HUES64 (cell line): ENCODE data around the gene HOXA7.

ENCODE experiments used
- H3K27ac ChIP-seq: 2 replicates; pipeline ENCODE4 v1.7.0; 2013; ENCODE audit warnings: low read depth, low read length, inconsistent platforms
- H3K27me3 ChIP-seq: 2 replicates; pipeline ENCODE4 v1.6.1; 2013; ENCODE audit warnings: mild to moderate bottlenecking, low read length; ENCODE audit not compliant: insufficient read depth
- H3K36me3 ChIP-seq: 2 replicates; pipeline ENCODE4 v1.6.1; 2013; ENCODE audit warnings: mild to moderate bottlenecking, low read length; ENCODE audit not compliant: insufficient read depth
- H3K4me1 ChIP-seq: 2 replicates; pipeline ENCODE4 v1.6.1; 2013; ENCODE audit warnings: mild to moderate bottlenecking, low read length, moderate library complexity; ENCODE audit not compliant: insufficient read depth
- H3K4me3 ChIP-seq: 2 replicates; pipeline ENCODE4 v1.5.1; 2013; ENCODE audit warnings: mild to moderate bottlenecking, low read length, moderate library complexity
- H3K9ac ChIP-seq: 2 replicates; pipeline ENCODE4 v1.6.1; 2013; ENCODE audit warnings: mild to moderate bottlenecking, low read depth, low read length
- H3K9me3 ChIP-seq: 2 replicates; pipeline ENCODE4 v1.6.1; 2013; ENCODE audit warnings: low read depth, low read length; ENCODE audit not compliant: insufficient read depth
- WGBS: fragments of 150-250, 120-280 bp; methylation state at CpG from one replicate; pipeline ENCODE4 v1.1.7; 2013; ENCODE audit warnings: missing lambda C conversion rate; 5-methylcytosine and 5-hydroxymethylcytosine counted together

Gene HOXA7

DNA sequence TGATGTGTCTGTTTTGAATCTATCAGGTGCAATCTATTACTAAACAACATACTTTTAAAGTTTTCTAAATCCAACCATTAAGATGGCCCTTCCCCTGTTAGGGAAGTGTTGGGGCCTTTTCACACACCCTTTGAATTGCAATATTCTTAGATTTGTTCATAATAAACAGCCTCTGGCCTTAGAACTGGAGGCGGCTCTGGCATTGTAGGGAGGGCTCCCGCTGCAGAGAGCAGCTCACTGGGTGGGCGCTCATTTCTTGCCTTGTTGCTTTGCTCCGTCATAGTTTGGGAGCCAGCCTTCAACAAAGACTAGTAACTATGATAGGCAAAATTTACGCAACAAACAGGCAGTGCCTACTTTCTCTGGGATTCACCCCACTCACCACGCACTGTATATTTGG, 21.9 kb upstream of the HOXA7 start:
- H3K36me3 ChIP-seq: no peaks in the 10 kb centered on the region
- H3K27me3 ChIP-seq: peaks cover 100% of the 10 kb centered on the region
- H3K9ac ChIP-seq: no peak overlapping the region
- WGBS: 20% methylated on average over 5 of the region's 6 CpGs
- no peak overlapping the region for H3K27ac ChIP-seq
- peaks cover 14% of the 10 kb centered on the region for H3K4me1 ChIP-seq
- H3K9me3 ChIP-seq: no peaks in the 10 kb centered on the region; the same call in 1 of the 2 replicates
- no peak overlapping the region for H3K4me3 ChIP-seq

DNA sequence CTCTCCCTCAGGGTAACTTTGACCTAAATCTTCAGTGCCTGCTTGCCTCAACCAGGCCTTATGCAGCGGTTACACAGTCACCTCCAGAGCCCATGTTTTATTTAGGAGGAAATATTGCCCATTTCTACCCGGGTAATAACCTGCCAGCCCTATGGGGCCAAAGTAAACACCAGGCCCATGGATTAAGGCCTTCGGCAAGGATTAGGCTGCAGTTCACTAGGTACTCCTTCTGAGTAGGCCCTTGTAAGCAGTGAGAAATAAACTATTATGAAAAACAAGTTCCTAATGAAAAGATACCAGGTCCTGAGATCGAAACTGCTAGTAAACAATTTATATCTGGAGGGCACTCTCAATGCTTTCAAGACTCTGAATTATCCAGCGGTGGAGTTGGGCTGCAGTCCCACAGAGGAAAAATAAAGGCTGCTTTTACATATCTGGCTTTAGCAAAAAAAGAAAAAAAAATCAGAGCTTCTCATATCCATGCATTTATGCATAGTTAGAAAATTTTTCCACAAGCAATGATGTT, 21.4 kb upstream of the HOXA7 start:
- H3K9me3 ChIP-seq: no peaks in the 10 kb centered on the region; the same call in 1 of the 2 replicates
- H3K9ac ChIP-seq: no peak overlapping the region
- no peak overlapping the region for H3K4me3 ChIP-seq
- no peak overlapping the region for H3K27ac ChIP-seq
- peaks cover 100% of the 10 kb centered on the region for H3K27me3 ChIP-seq
- H3K4me1 ChIP-seq: peaks cover 8% of the 10 kb centered on the region; the same call in 1 of the 2 replicates
- H3K36me3 ChIP-seq: no peaks in the 10 kb centered on the region
- 34% methylated on average over 5 of the region's 5 CpGs for WGBS

DNA sequence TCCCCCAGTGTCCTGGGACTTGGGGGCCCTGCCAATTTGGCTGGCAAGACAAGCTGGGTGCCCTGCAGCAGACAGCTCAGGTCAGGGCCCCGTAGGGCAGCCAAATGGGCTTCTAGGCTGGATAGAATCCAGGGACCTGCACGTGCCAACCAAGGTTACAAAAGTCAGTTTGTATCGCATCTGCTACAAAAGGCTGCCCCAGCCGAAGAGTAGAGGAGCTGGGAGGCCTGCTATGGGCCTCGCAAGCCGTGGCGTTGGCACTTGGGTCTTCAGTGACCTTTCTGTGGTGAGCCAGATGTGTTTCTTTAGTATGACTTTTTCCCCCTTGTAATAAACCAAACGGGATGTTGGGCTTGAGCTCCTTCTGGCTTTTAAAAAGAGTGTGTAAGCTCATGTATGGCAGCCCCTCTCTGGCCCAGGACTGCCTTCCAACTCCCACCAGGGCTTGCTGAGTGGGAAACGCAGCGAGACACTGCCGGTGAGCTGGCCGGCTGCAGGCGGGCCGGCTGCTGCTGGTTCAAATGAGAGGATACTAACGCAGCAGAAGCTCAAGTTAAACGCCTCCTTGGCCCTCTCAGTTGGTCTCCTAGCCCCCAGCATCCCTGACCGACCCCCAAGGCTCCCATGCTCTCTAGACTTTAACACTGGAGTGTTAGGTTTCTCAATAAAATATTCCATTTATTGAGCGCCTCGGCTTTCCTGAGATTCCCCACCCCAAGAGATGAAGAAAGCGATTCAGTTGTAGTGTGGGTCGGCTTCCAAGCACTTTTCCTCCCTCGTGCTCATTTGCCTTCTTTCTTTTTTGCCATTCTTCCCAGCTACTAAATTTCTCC, 20.7 kb upstream of the HOXA7 start:
- no peaks in the 10 kb centered on the region for H3K36me3 ChIP-seq
- peaks cover 100% of the 10 kb centered on the region for H3K27me3 ChIP-seq
- no peak overlapping the region for H3K27ac ChIP-seq
- H3K9me3 ChIP-seq: no peaks in the 10 kb centered on the region; the same call in 1 of the 2 replicates
- 21% methylated on average over 22 of the region's 22 CpGs for WGBS
- peaks cover 7% of the 10 kb centered on the region; the same call in 1 of the 2 replicates for H3K4me1 ChIP-seq
- no peak overlapping the region for H3K9ac ChIP-seq
- no peak overlapping the region for H3K4me3 ChIP-seq

DNA sequence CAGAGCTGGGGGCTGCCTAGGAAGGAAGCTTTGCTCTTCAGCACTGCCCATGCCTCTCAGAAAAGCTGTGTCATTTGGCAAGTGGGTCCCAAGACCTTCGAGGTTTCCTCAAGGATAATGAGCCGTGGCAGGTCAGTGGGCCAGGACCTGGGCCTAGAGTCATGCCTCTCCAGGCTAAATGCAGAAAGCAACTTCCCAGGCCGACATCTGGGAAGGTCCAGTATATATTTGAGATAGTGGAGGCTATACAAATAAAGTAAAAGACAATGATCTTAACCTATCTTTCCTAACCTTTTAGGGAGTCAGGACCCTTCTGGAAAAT, 20.0 kb upstream of the HOXA7 start:
- Histone ChIP-seq H3K4me3 (no peak overlapping the region), H3K27me3 (peaks cover 100% of the 10 kb centered on the region), H3K27ac (no peak overlapping the region), H3K9ac (no peak overlapping the region), H3K4me1 (peaks cover 7% of the 10 kb centered on the region; the same call in 1 of the 2 replicates), H3K9me3 (no peaks in the 10 kb centered on the region; the same call in 1 of the 2 replicates), H3K36me3 (no peaks in the 10 kb centered on the region)
- WGBS: 64% methylated on average over 3 of the region's 3 CpGs

DNA sequence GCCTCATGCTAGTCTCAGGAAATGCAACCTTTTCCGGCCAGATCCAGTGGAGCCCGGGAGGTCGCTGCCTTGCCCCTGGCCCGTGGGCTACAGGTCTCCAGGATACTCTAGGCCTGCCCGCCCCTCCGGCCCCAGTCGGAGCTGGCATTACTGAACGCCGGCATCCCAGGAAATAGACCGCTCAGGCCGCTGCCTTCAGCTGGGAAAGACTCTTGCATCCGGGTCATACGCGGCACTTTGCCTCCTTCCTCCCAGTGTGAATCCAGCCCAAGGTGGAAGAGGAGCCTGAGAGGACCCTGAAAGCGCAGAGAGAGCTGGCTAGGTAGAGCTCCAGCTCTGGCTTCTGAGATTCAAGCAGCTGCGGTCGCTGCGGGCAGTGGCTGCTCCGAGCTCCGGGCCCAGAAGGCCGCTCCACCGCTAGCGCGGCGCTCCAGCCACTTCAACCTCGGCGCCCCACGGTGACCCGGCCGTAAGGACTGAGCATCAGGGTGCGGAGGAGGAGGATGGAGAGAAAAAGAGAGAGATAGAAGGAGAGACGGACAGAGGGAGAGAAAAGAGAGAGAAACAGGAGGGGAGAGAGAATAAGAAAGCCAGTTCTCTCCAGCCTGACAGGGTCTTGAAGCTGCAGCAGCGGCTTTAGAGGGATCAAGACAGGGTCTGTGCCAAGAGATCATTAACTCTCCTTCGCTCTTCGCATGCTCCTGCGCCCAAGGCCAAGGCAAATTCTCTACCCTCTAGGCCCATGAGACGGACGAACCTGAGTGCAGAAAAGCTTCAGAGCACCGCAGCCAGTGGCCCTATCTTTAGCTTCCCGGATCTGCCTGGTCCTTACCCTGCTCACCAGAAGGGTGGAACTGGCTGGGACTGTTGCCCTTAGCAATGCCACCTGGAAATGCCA, 19.4 kb upstream of the HOXA7 start:
- Histone ChIP-seq H3K4me3 (no peak overlapping the region), H3K4me1 (peaks cover 7% of the 10 kb centered on the region; the same call in 1 of the 2 replicates), H3K9ac (no peak overlapping the region), H3K27me3 (peaks cover 100% of the 10 kb centered on the region), H3K36me3 (no peaks in the 10 kb centered on the region), H3K27ac (no peak overlapping the region), H3K9me3 (peaks cover 3% of the 10 kb centered on the region; the same call in 1 of the 2 replicates)
- WGBS: 9% methylated on average over 40 of the region's 40 CpGs

DNA sequence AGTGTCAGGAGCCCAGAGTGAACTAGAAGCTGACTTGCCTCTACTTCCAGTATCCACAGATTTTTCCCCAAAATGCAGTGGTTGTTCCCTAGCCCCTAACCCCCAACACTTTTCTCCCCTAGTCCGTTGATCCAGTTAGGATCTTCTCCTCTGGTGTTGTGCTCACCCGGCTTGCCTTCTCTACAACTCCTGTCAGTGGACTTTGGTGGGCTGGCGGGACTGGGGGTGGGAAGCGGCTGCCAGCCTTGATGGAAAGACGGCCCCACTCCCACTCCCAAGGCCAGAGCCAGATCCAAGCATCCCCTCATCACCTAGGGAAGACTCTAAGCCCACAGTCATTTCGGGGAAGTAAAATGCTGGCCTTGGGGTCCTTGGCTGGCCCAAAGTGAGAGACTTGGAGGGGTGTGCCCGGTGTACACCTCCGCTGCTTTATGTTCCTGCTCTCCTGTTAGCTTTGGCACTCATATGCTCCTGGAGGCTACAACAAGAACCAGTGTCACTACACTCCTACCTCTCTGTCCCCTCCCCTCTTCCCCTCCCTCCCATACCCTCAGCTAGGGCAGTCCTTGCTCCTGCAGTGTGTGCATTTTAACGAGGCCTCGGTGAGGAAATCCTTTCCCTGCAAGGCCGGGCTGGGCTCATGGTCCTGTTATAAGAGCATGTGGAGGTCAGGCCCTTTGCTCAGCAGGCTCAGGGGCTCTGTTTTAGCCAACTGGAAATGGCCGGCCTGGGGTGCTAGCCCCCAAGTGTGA, 18.6 kb upstream of the HOXA7 start:
- WGBS: 20% methylated on average over 12 of the region's 12 CpGs
- H3K9me3 ChIP-seq: peaks cover 3% of the 10 kb centered on the region; the same call in 1 of the 2 replicates
- H3K4me3 ChIP-seq: no peak overlapping the region
- no peak overlapping the region for H3K27ac ChIP-seq
- no peak overlapping the region for H3K9ac ChIP-seq
- peaks cover 7% of the 10 kb centered on the region; the same call in 1 of the 2 replicates for H3K4me1 ChIP-seq
- H3K36me3 ChIP-seq: no peaks in the 10 kb centered on the region
- peaks cover 100% of the 10 kb centered on the region for H3K27me3 ChIP-seq

DNA sequence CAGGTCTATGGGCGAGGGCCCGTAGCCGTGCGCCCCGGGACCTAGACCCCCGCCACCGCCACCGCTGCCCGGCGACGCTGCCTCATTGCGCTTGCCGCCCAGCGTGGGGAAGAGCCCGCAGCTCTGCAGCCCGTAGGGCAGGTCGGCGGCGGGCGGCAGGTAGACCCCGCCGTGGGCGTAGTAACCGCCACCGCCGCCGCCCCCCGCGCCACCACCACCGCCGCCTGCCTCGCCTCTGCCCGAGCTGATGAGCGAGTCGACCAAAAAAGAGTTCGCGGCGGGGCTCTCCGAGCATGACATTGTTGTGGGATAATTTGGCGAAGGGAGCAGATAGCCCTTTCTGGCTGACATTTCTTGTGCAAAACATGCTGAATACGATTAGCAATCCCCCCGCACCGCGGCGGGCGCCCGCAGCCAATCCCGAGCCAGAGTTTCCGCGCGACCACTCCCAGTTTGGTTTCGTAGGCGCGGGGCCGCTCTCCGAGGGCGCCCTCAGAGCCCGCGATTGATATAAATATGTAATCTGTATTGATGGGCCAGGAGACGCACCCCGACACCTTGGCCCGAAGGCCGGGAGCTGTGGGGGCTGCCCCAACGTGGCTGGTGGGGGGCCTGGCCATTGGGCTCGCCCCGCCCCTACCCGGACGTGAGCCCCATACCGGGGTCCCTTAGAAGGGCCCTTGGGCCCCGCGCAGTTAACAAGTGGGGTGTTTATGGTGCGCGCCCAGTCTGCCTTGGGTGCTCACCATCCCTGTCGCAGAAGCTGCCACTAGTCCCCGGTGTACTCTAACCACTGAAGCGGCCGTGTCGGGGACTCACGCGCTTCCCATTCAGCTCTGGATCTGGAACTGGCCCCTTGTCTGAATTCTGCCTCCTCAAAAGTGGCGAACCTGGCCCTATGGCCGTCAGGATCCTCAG, 17.7 kb upstream of the HOXA7 start, which contains the start of gene HOXA10:
Gene HOXA10, minus strand, starts transcription at position 365 of the 918 bp plus-strand sequence. Its CDS starts 14 bp downstream, at position 351.
- Histone ChIP-seq H3K27me3 (peaks cover 100% of the 10 kb centered on the region), H3K9me3 (peaks cover 3% of the 10 kb centered on the region; the same call in 1 of the 2 replicates), H3K9ac (no peak within 1 kb of the TSS), H3K4me1 (peaks cover 3% of the 10 kb centered on the region; the same call in 1 of the 2 replicates), H3K4me3 (no peak within 1 kb of the TSS), H3K36me3 (no peaks in the 10 kb centered on the region), H3K27ac (no peak within 1 kb of the TSS)
- WGBS: 6% methylated on average over 82 of the region's 82 CpGs

DNA sequence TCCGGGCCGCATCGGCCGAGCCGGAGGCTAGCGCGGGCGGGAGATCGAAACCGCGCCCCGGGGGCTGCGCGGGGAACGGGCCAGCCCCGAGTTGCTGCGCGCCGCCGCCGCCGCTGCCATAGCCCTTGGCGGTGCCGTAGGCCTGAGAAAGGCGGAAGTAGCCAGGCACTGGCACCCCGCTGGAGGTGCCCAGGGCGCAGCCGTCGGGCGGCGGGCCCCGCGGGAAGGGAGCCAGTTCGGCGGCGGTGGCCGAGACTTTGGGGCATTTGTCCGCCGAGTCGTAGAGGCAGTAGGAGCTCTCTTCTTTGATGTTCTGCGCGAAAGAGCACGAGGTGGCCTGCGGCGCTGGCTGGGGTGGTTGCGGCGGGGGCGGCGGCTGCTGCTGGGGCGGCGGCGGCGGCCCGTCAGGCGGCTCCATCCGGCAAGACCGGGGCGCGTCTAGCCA, 17.1 kb upstream of the HOXA7 start:
- H3K27me3 ChIP-seq: peaks cover 100% of the 10 kb centered on the region
- no peaks in the 10 kb centered on the region for H3K36me3 ChIP-seq
- no peaks in the 10 kb centered on the region for H3K4me1 ChIP-seq
- 2% methylated on average over 59 of the region's 59 CpGs for WGBS
- peaks cover 3% of the 10 kb centered on the region; the same call in 1 of the 2 replicates for H3K9me3 ChIP-seq
- no peak overlapping the region for H3K4me3 ChIP-seq
- no peak overlapping the region for H3K9ac ChIP-seq
- no peak overlapping the region for H3K27ac ChIP-seq

DNA sequence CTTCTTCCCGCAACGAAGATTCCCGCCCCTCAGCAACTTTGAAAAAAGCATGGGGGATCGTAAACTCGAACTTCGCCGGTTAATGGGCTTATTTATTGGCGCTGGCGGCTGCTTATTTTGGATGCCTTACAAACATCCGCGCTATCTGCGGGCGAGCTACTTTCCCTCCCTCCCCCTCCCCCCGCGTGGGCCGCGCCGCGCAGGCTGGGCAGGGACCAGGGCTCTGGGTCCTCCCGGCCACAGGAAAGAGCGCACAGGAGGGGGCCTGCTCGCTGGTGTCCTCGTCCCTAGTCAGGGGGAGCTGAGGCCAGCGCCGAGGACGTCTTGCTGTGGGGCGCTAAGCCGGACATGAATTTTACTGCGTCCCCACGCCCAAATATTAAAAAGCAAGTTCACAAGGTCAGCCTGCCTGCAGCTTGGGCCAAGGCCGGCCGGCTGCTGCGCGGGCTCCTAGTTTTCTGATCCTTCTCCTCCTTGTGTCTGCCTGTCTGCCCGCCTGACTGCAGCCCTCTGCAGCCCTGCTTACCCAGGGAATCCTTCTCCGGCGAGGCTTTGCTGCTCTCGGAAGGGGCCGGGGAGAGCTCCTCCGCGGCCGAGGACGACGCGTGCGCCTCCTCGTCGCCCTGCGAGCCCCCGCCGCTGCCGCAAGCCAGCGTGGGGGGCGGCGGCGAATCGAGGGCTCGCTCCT, 16.5 kb upstream of the HOXA7 start:
- Histone ChIP-seq H3K4me1 (no peaks in the 10 kb centered on the region), H3K4me3 (no peak overlapping the region)

More for the DNA sequence above, 16.5 kb upstream of the HOXA7 start:
- Histone ChIP-seq H3K27ac (no peak overlapping the region), H3K9ac (no peak overlapping the region), H3K36me3 (no peaks in the 10 kb centered on the region), H3K27me3 (peaks cover 100% of the 10 kb centered on the region), H3K9me3 (peaks cover 3% of the 10 kb centered on the region; the same call in 1 of the 2 replicates)
- WGBS: 2% methylated on average over 58 of the region's 58 CpGs
